GM23248 (cell line): Measurements from ENCODE around the gene DPYD.
"Not testable (repeated sequence)": the region's sequence is repeated elsewhere in the genome, so short reads cannot be mapped to it uniquely, and the experiment has no call there.

Experiments
- EZH2 ChIP-seq: fragments of 200-600 bp; sonication (generic); IDR thresholded peaks from 2 replicates; pipeline ENCODE4 v1.6.1; 2018; ENCODE audit warnings: antibody characterized with exemption, mild to moderate bottlenecking; ENCODE audit not compliant: insufficient read depth, poor library complexity, severe bottlenecking
- EZH2phosphoT487 ChIP-seq: fragments of 200-600 bp; sonication (generic); IDR thresholded peaks from 2 replicates; pipeline ENCODE4 v1.6.1; 2018; ENCODE audit warnings: antibody characterized with exemption, moderate library complexity, mild to moderate bottlenecking, low read depth; ENCODE audit not compliant: insufficient read depth

DNA sequence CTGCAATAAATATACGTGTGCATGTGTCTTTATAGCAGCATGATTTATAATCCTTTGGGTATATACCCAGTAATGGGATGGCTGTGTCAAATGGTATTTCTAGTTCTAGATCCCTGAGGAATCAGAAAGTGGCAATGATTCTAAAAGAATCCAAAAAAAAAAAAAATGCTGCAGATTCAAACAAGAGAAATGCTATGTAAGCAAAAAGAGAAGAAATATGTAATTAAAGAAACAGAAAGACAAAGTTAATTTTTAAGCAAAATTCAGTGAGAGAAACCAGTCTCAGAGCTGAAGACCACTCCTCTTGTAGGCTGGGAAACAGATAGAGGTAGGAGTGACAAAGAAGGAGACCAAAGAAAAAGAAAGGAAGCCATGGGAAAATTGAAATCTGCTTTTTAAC lies 571.0 kb downstream of the DPYD start:
- TF ChIP-seq EZH2, EZH2phosphoT487: not testable (repeated sequence)
